Mesothelial cell of epicardium (in vitro differentiated cells): Measurements from ENCODE around the gene CEP76. TPM values are rescaled to one million over a fixed set of nuclear protein-coding genes. Genes with fewer than 3 reads are reported as not detected.

Experiments
- DNase-seq, 2 experiments: peaks; one replicate each; pipeline ENCODE4 v3.0.0; 2021; ENCODE audit warnings: low spot score in 2 of 2; ENCODE audit not compliant: unreplicated experiment in 2 of 2
- H3K27ac Mint-ChIP-seq: 2 replicates; pipeline ENCODE4 v1.8.0; 2021; ENCODE audit warnings: mixed read lengths
- H3K27me3 Mint-ChIP-seq: 2 replicates; pipeline ENCODE4 v1.8.0; 2021; ENCODE audit warnings: low read depth, mixed read lengths
- H3K36me3 Mint-ChIP-seq: 2 replicates; pipeline ENCODE4 v1.8.0; 2021; ENCODE audit warnings: mixed read lengths
- H3K4me1 Mint-ChIP-seq: 2 replicates; pipeline ENCODE4 v1.8.0; 2021; ENCODE audit warnings: mixed read lengths
- H3K4me3 Mint-ChIP-seq: 2 replicates; pipeline ENCODE4 v1.8.0; 2021; ENCODE audit warnings: mild to moderate bottlenecking, moderate library complexity, mixed read lengths
- H3K9me3 Mint-ChIP-seq: 2 replicates; pipeline ENCODE4 v1.8.0; 2021; ENCODE audit warnings: mixed read lengths
- total RNA-seq: library from RNA; stranded (reverse); gene quantifications from 3 replicates; pipeline ENCODE4 v1.2.1, GENCODE V29; 2021
- TF ChIP-seq, protein P1 (sequence below): fragments of 200-600 bp; sonication (generic); IDR thresholded peaks from one replicate; pipeline ENCODE4 v1.5.0; 2021; ENCODE audit warnings: antibody characterized with exemption; ENCODE audit not compliant: unreplicated experiment

Gene CEP76
- total RNA-seq, 1 donor from 2014 or later, result 9.6 TPM

DNA sequence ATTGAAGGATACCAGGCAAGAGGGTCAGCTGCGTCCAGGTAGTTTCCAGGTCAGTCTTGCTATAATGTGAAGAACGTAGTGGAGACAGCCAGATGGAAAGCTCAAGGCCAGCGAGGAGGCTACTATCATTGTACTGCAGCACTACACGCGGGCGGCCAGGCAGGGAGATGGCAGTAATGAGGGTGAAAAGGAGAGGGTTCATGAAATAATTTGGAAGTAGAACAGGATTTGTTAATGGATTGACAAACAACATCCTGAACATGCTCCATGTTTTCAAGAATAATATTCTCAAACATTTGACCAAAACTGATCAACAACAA lies 61.7 kb downstream of the CEP76 start:
- H3K27me3 Mint-ChIP-seq, result no peaks in the 10 kb centered on the region
- DNase-seq, result no peak
- H3K9me3 Mint-ChIP-seq, result no peaks in the 10 kb centered on the region
- H3K36me3 Mint-ChIP-seq, result no peaks in the 10 kb centered on the region
- H3K4me3 Mint-ChIP-seq, result no peak overlapping the region
- H3K27ac Mint-ChIP-seq, result no peak overlapping the region
- peaks cover 18% of the 10 kb centered on the region for H3K4me1 Mint-ChIP-seq
- TF ChIP-seq, protein P1, sequence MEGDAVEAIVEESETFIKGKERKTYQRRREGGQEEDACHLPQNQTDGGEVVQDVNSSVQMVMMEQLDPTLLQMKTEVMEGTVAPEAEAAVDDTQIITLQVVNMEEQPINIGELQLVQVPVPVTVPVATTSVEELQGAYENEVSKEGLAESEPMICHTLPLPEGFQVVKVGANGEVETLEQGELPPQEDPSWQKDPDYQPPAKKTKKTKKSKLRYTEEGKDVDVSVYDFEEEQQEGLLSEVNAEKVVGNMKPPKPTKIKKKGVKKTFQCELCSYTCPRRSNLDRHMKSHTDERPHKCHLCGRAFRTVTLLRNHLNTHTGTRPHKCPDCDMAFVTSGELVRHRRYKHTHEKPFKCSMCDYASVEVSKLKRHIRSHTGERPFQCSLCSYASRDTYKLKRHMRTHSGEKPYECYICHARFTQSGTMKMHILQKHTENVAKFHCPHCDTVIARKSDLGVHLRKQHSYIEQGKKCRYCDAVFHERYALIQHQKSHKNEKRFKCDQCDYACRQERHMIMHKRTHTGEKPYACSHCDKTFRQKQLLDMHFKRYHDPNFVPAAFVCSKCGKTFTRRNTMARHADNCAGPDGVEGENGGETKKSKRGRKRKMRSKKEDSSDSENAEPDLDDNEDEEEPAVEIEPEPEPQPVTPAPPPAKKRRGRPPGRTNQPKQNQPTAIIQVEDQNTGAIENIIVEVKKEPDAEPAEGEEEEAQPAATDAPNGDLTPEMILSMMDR, result no peak

DNA sequence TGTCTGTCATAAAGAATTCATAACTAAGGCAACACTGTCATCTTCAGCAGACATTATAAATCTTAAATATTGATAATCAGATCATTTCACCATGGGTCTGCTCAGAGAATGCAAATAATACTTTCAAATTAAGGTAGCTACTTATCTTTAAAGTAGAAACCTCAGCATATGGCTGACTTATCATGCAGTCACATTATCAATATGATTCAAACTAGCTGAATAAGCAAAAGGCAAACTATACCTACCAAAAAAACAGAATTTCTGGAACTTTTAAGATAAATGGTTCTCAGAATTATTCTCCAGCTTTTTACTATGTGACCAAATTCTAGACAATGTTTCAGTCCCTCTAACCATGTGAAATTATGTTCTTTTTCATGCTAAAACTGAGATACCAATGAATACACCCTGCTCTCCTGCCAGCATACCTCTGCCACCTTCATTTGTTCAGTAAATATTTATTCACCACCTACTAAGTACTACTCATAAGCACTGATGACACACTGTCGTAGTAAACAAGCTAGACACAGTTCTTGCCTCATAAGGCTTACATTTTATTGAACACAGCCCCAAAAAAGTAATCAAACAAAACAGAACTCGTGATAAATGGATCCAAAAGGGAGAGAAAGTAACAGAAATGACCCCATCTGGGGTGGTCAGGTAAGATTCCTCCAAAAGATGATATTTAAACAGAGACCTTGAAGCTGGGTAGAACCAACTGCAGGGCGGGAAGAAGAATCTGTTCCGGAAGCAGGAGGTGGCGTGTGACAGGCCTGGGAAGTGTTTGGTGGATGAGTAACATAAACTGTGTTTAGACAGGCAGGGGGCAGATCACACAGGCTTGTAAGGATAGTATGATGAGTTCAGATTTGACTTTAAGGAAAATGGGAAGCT lies 62.3 kb downstream of the CEP76 start:
- Mint-ChIP-seq H3K4me1 (peaks cover 12% of the 10 kb centered on the region), H3K9me3 (no peaks in the 10 kb centered on the region), H3K4me3 (no peak overlapping the region), H3K36me3 (no peaks in the 10 kb centered on the region), H3K27me3 (no peaks in the 10 kb centered on the region), H3K27ac (no peak overlapping the region)
- TF ChIP-seq, protein P1, result no peak
- no peak for DNase-seq

GRCh38 chr18:12638644-12639124 lies 63.8 kb downstream of the CEP76 start:
- Mint-ChIP-seq H3K4me1 (peaks cover 8% of the 10 kb centered on the region), H3K27me3 (no peaks in the 10 kb centered on the region), H3K9me3 (no peaks in the 10 kb centered on the region), H3K27ac (no peak overlapping the region), H3K36me3 (no peaks in the 10 kb centered on the region), H3K4me3 (no peak overlapping the region)
- DNase-seq, result no peak
- TF ChIP-seq, protein P1, result no peak

GRCh38 chr18:12637901-12638643 lies 64.5 kb downstream of the CEP76 start:
- Mint-ChIP-seq H3K4me3 (no peak overlapping the region), H3K27ac (no peak overlapping the region), H3K4me1 (peaks cover 8% of the 10 kb centered on the region), H3K36me3 (no peaks in the 10 kb centered on the region), H3K27me3 (no peaks in the 10 kb centered on the region), H3K9me3 (no peaks in the 10 kb centered on the region)
- DNase-seq, result no peak
- TF ChIP-seq, protein P1, result no peak

GRCh38 chr18:12637393-12637792 lies 65.1 kb downstream of the CEP76 start:
- DNase-seq, result no peak
- Mint-ChIP-seq H3K27ac (no peak overlapping the region), H3K4me3 (no peak overlapping the region), H3K4me1 (peaks cover 4% of the 10 kb centered on the region), H3K36me3 (no peaks in the 10 kb centered on the region), H3K27me3 (no peaks in the 10 kb centered on the region), H3K9me3 (no peaks in the 10 kb centered on the region)
- TF ChIP-seq, protein P1, result no peak
